ENCODE results near the gene SH2B3. TPM values are rescaled to one million over a fixed set of nuclear protein-coding genes. Genes with fewer than 3 reads are reported as not detected.

SH2B3 gene
- total and polyA plus RNA-seq, 2 of the 13 experiments (the other 11 are each of a cell fraction or from before 2014, with no cell fraction given), result 6.8 to 6.9 TPM

- TF ChIP-seq ZSCAN21 (CRISPR knock-in tag; IDR thresholded peaks at IDR 0.05; ENCODE audit: borderline replicate concordance) (no peak), ZNF446 (CRISPR knock-in tag; IDR thresholded peaks at IDR 0.05) (no peak)
Observed at GRCh38 chr12:111359231-111359913, 46.4 kb upstream of the SH2B3 start (continued).

GRCh38 chr12:111359914-111360276 lies 45.8 kb upstream of the SH2B3 start:
- in situ Hi-C loops (cut with HindIII; ENCODE audit: extremely low pct_ligation_motif_present, low pct_unique_long_range_greater_than_20kb), result no loop called here
- Histone ChIP-seq H3K9ac (ENCODE audit: insufficient read depth, low read depth, low read length) (no peak overlapping the region), H3K79me2 (ENCODE audit: insufficient read depth, low read length) (no peaks in the 10 kb centered on the region), H4K20me1 (ENCODE audit: insufficient read depth, low read length) (peaks cover under 1% of the 10 kb centered on the region; the same call in 1 of the 2 replicates), H2AFZ (ENCODE audit: low read length) (no peak overlapping the region), H3K4me2 (ENCODE audit: low read depth, low read length) (peak overlapping the region; percentile 69), H3K36me3 (replicated peaks in 1 of 2; ENCODE audit: control insufficient read depth in 1 of 2, insufficient read depth in 2 of 2, low read length in 2 of 2) (peaks cover 0 to 12% of the 10 kb centered on the region in 2 experiments; a peak in 2 of 5 replicates), H3K27me3 (ENCODE audit: control insufficient read depth in 1 of 2, insufficient read depth in 2 of 2, low read length in 2 of 2) (no peaks in the 10 kb centered on the region; a peak in 1 of 5 replicates), H3K27ac (ENCODE audit: extremely low read length, insufficient read depth, low read length) (no peak overlapping the region), H3K4me3 (replicated peaks in 1 of 3; ENCODE audit: insufficient read depth in 1 of 3, low read depth in 2 of 3, low read length in 3 of 3) (no peak overlapping the region), H3K4me1 (ENCODE audit: insufficient read depth, low read length) (peaks cover 49% of the 10 kb centered on the region), H3K9me3 (ENCODE audit: low read length) (no peaks in the 10 kb centered on the region)
- intact Hi-C loops (cut with micrococcal nuclease; ENCODE audit: unreplicated experiment), result no loop called here
- DNase-seq (ENCODE audit: low spot score) (no peak), ATAC-seq (peak; percentile 15), FAIRE-seq (no peak)
- ChIA-PET CTCF (ENCODE audit: low intra/inter-chr PET ratio, low total read pairs) (no interaction called here), POLR2A (interaction anchor here (1.5 kb wide), 1 partner anchor 8 kb away, joined by 15 read pairs; the partner anchor contains the start of gene PHETA1)
- 39% methylated on average over 5 of the region's 5 CpGs for WGBS (ENCODE audit: low lambda C conversion rate)
- BruUV-seq (replicated peaks), result TSS peak; percentile 26
- TF ChIP-seq EED (CRISPR knock-in tag; IDR thresholded peaks at IDR 0.05) (no peak), ZNF101 (CRISPR knock-in tag; IDR thresholded peaks at IDR 0.05; ENCODE audit: borderline replicate concordance, low read depth) (no peak), KDM2A (CRISPR knock-in tag; IDR thresholded peaks at IDR 0.05; ENCODE audit: borderline replicate concordance, low read depth) (peak; percentile 31; the same call in 1 of the 2 replicates), MXD4 (CRISPR knock-in tag; IDR thresholded peaks at IDR 0.05) (0 out of 2 replicates have a peak, but pooled peaks have one; percentile 17), ZNF788 (CRISPR knock-in tag; IDR thresholded peaks at IDR 0.05; ENCODE audit: borderline replicate concordance) (no peak), GTF2F1 (IDR thresholded peaks at IDR 0.05; ENCODE audit: low read length) (no peak), ARID2 (CRISPR knock-in tag; IDR thresholded peaks at IDR 0.05; ENCODE audit: borderline replicate concordance) (no peak), TEAD2 (CRISPR knock-in tag; IDR thresholded peaks at IDR 0.05) (no peak), IRF2 (CRISPR knock-in tag; IDR thresholded peaks at IDR 0.05) (no peak), NFKBIZ (CRISPR knock-in tag; IDR thresholded peaks at IDR 0.05) (0 out of 2 replicates have a peak, but pooled peaks have one; percentile 21), GPN1 (CRISPR knock-in tag; IDR thresholded peaks at IDR 0.05; ENCODE audit: borderline replicate concordance) (no peak), ZFP82 (CRISPR knock-in tag; IDR thresholded peaks at IDR 0.05; ENCODE audit: borderline replicate concordance) (no peak), ZNF747 (CRISPR knock-in tag; IDR thresholded peaks at IDR 0.05; ENCODE audit: borderline replicate concordance) (no peak), ZNF574 (CRISPR knock-in tag; IDR thresholded peaks at IDR 0.05) (no peak), ZNF616 (CRISPR knock-in tag; IDR thresholded peaks at IDR 0.05; ENCODE audit: low read depth) (no peak), ZNF850 (CRISPR knock-in tag; conservative IDR thresholded peaks at IDR 0.05) (no peak), TRAFD1 (CRISPR knock-in tag; IDR thresholded peaks at IDR 0.05; ENCODE audit: borderline replicate concordance) (no peak), ZNF207 (IDR thresholded peaks at IDR 0.05; ENCODE audit: borderline replicate concordance) (no peak)

Data from HepG2 (cell line).